Left renal pelvis (tissue), 4 donors: ENCODE results near the gene COLEC11. TPM values are rescaled to one million over a fixed set of nuclear protein-coding genes. Genes with fewer than 3 reads are reported as not detected.

Source experiments
- DNase-seq, 4 donors: peaks; one replicate each; pipeline ENCODE4 v3.0.0-alpha.2; 2013; ENCODE audit warnings: low read depth in 4 of 4, low spot score in 3 of 4
- polyA plus RNA-seq, 4 donors: library from polyadenylated mRNA; unstranded; fragments of 120-200 nt; gene quantifications; one replicate each; pipeline ENCODE4 v1.2.1, GENCODE V29; 2013; ENCODE audit not compliant: insufficient read length in 4 of 4

COLEC11 gene
- polyA plus RNA-seq, 4 donors, result 0.72 to 3.1 (median 1.5) TPM

DNA sequence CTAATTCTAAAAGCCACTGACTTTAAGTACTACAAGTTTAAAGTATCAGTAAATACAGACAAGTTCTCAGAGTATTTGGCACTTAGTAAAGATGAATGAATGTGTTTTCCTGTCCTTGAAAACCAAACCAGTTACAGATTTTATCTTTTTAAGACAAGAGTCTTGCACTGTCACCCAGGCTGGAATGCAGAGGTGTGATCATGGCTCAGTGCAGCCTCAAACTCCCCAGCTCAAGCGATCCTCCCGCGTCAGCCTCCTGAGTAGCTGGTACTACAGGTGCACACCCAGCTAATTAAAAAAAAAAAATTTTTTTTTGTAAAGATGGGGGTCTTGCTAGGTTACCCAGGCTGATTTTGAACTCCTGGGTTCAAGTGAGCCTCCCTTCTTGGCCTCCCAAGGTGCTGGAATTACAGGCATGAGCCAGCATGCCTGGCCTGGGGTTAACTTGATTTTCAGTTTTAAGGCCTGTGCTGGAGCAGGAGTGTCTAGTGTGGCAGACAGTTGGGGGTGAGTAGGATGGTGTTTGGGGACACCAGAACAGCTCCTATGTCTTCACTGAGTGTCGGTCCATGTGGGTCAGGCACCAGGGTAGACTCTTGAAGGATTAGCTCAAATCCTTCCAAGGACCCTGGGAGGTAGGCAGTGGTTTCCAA lies 10.2 kb upstream of the COLEC11 start:
- DNase-seq, result no peak

DNA sequence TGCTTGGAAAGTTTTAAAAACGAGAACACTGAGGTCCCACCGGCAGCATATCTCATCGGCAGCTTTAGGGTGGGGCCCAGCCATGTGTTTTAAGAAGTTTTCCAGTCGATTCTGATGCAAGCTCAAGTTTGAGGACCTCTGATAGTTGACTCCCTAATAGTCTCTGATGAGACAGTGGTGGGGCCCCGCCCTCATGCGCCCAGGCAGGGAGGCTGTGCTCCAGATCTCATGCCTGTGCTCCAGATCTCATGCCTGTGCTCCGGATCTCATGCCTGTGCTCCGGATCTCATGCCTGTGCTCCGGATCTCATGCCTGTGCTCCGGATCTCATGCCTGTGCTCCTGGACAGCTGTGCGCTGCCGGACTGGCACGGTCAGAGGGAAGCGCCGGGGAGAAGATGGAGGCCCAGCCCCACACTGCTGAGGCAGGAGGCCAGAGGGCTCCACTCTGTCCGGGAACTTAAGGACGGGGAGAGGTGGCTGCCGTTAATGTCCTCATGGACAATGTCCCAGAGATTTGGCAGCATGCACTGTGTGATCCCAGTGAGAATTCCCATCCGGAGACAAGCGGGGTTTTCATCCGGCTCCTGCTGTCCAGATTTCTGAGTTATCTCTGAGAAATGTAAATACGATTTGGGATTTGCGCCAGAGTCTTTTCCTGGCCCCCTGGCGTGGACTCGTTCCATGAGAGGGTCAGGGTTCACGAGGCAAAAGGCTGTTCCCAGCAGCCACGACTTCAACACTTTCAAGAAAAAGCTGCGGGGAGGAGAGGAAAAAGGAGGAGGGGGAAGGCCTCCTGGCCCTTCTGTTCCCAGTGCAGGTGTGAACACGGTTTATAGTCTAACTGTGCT lies 9.4 kb upstream of the COLEC11 start:
- peak in 3 of 4 donors; percentile 44 to 57 (median 45) for DNase-seq

- no peak for DNase-seq
Observed at GRCh38 chr2:3586220-3586619, 8.7 kb upstream of the COLEC11 start.

GRCh38 chr2:3587021-3587420 lies 7.9 kb upstream of the COLEC11 start:
- DNase-seq, result no peak

- DNase-seq, result no peak
Observed at GRCh38 chr2:3587432-3587831, 7.5 kb upstream of the COLEC11 start.

DNA sequence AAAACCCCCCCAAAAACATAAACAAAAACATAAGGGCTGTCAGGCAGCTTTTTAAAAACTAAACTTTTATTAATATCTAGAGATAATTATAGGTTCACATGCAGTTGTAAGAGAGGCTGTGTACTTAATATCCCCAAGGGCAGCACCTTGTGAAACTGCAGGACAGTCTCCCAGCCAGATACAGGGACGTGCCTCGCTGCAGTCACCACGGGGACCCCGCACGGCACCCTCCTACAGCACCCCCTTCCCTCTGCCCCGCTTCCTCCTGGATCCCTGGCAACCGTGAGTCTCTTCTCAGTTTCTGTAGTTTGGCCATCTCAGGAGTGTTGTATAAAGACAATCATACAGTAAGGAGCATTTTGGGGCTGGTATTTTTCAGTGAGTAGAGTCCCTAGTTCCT lies 6.8 kb upstream of the COLEC11 start:
- DNase-seq, result no peak

DNA sequence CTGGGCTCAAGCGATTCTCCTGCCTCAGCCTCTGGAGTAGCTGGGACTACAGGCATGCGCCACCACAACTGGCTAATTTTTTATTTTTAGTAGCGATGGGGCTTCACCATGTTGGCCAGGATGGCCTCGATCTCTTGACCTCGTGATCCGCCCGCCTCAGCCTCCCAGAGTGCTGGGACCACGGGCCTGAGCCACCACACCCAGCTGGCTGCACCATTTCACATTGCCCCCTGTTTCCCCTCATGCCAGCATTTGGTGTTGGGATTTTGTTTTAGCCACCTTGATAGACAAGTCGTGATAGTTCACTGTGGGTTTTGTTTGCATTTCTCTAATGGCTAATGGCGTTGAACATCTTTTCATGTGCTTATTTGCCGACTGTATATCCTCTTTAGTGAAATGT lies 5.8 kb upstream of the COLEC11 start:
- no peak for DNase-seq

DNA sequence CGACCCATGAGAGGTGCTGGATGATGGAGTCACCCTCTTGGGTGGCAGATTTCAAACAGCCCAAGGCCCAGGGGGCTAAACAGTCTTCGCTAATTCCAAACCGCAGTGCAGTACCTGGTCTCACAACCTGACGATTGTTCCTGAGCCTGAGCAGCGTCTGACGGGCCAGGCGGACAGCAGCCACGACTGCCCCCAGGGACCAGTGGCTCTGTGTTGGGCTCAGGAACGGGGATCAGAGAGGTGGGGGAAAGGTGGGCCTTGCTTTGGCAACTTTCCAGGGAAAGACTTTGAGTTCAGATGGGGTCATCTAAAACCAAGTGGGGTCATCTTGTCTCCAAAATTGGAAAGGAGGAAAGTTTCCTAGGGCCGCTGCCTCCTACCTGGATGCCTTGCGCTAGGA lies 492 bp downstream of the COLEC11 start:
- DNase-seq, result no peak

- DNase-seq, result no peak
Observed at GRCh38 chr2:3595985-3596384, 1.1 kb downstream of the COLEC11 start.

DNA sequence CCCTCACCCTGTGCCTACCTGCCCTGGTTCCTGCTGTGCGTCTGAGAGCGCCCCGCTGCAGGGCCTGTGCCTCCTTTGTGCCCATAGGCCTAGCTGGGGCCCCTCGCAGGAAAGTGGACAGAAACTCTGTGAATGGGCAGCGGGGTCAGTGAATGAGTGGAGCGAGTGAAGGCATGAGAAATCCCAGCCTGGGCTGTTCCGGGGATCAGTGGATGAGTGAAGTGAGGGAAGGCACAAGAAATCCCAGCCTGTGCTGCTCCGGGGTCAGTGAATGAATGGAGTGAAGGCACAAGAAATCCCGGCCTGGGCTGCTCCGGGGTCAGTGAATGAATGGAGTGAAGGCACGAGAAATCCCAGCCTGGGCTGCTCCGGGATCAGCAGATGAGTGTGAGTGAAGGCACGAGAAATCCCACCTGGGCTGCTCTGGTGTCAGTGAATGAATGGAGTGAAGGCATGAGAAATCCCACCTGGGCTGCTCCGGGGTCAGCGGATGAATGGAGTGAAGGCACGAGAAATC lies 2.0 kb downstream of the COLEC11 start:
- no peak for DNase-seq

DNA sequence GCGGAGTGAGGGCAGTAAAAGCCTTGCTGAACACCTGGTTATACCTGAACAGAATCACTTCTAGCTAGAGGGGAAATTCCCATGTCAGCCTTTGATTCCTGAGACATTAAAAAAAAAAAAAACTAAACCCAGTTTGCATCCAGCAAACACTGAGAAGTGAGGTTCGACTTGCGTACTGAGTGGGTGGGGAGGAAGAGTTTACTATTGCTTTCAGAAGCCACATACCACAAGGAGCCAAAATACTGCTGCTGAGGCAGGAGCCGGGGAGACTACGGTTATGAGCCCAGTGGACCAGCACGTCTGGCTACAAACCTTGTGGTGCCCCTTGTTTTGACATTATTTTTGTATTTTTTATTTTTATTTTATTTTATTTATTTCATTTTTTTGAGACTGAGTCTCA lies 2.7 kb downstream of the COLEC11 start:
- no peak for DNase-seq

DNA sequence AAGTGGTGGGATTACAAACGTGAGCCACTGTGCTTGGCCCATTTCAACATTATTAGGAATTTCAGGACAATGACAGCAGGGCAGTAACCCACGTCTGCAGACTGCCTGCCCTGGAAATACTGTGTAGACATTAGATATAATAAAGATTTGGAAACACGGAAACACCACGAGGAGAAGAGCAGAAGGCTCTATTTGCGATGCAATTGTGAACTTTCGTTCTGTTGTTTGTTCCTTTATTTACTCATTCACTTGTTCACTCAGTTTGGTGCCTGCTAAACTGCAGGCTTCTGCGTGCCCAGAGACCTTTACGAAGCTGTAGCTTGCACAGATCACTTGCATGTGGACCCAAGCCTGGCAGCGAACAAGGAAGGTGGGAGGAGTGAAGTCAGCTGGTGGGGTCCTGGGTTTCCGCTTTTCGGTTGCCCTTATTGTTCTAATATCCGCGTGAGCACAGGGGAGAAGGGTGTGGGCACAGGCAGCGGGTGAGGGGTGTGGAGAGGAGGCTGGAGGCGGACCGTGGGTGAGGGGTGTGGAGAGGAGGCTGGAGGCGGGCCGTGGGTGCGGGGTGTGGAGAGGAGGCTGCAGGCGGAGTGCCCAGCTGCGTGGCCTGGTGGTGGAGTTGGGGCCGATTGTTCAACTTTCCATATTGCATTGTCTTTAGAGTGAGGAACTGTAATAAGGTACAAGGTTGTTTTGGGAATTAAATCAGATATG lies 3.4 kb downstream of the COLEC11 start:
- DNase-seq, result no peak

DNA sequence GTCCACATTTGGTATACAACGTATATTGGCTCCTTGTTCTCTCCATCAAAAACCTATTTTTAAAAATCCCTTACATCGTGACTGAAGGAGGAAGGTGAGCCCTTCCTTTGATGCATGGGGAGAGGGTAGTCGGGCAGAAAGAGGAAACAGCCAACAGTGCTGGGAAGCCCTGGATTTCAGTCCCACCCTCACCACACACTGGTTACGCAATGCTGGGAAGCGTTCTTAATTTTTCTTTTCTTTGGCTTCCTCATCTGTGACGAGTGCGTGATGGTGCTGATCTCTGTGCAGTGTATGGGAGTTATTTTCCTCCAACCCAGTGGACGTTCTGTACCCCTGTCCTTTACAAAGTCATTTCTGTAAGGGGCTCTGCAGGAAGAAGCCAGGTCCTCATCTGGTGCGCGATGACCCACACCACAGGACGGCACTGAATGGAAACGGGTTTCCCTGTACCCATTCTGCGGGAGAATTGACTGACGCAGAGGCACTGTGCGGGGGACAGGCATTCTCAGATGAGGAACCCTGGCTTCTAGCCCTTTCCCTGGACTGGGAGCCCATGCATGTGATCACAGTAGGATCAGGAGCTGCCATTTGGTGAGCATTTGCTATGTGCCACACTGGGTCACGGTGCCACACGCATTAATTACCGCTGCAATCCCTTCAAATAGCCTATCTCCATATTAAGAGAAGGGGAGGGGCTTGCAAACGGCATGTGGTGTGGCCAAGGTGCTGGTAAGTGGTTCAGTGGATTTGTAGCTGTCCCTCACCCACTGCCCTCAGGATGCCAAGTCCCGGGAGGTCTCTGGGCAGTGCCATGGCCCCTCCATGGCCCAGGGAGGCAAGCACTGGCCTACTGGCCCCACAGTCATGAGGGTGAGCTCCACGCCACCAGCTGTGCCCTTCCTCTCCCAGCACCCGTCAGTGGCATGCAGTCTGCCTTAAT lies 4.3 kb downstream of the COLEC11 start:
- DNase-seq, result no peak

DNA sequence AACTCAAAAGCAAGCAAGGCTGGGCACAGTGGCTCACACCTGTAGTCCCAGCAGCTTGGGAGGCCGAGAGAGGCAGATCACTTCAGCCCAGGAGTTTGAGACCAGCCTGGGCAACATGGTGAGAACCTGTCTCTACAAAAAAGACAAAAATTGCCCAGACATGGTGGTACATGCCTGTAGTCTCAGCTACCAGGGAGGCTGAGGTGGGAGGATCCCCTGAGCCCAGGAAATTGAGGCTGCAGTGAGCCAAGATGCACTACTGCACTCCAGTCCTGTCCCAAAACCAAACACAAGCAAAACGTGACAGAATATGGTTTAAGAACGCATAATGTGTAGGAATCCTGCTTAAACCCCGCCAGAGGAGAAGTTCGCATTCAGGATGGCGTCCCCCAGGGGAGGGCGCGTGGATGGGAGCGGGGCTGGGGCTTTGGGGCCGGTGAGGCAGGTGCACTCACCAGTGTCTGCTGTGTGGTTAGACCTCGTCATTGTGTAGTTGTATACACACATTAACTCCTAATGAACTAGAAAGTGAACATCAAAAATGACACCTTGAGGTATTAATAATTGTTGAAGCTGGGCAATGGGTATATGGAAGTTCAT lies 5.4 kb downstream of the COLEC11 start:
- no peak for DNase-seq

- no peak for DNase-seq
Observed at GRCh38 chr2:3601561-3602271, 6.8 kb downstream of the COLEC11 start.

DNA sequence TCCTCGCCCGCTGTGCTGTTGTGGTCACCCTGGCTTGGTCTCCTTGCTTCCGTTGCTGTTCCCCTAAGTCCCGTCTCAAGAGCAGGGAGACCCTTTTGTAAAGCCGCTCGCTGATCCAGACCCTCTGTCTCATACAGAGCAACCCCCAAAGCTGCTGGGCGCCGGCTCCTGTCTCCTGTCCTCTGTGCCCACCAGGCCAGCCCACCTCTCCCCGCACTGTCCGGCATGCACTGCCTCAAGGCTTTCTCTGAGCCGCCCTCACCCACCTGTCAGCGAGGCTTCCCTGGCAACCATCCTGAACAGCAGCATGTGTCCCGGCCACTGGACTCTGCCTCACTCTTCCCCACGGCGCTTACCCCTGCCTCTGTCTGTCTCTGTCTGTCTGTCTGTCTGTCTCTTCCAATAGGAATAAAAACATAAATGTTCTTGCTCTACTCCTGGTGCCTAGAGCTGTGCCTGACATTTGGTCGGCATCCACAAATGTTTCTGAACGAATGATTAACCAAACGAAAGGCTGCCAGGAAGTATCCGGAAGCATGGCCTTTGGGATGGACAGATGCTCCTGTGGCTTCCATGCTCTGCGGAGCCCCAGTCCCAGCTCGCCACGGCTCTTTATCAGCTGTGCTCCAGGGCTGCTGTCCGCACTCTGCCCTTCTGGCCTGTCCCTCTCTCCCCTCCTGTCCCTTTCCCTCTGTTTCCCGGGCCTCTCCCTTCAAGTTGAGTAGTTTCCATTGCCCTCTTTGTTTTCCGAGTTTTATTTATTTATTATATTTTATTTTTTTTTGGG lies 7.8 kb downstream of the COLEC11 start:
- no peak for DNase-seq

GRCh38 chr2:3603536-3604206 lies 8.8 kb downstream of the COLEC11 start:
- DNase-seq, result no peak
